Measurements from ENCODE around the gene NAA40.

NAA40 gene

GRCh38 chr11:63912678-63913077, 26.1 kb upstream of the NAA40 start:
- no peak for DNase-seq (ENCODE audit: low read depth in 2 of 2, low spot score in 1 of 2)

- no peak for DNase-seq (ENCODE audit: low read depth in 2 of 2, low spot score in 1 of 2)
These were observed 24.7 kb upstream of the NAA40 start for GRCh38 chr11:63913866-63914830.

GRCh38 chr11:63914896-63915691, 23.7 kb upstream of the NAA40 start:
- DNase-seq (ENCODE audit: low read depth in 2 of 2, low spot score in 1 of 2) = no peak

- no peak for DNase-seq (ENCODE audit: low read depth in 2 of 2, low spot score in 1 of 2)
These were observed 22.6 kb upstream of the NAA40 start for GRCh38 chr11:63915961-63916836.

- DNase-seq (ENCODE audit: low read depth in 2 of 2, low spot score in 1 of 2) = peak in 1 of 2 donors; percentile 26
These were observed 21.7 kb upstream of the NAA40 start, which contains the start of gene RCOR2 for GRCh38 chr11:63916837-63917691. Gene RCOR2, minus strand, starts transcription at chr11:63917164. Its CDS starts 708 bp downstream, at chr11:63916456.

GRCh38 chr11:63917692-63918506, 20.9 kb upstream of the NAA40 start:
- DNase-seq (ENCODE audit: low read depth in 2 of 2, low spot score in 1 of 2) = no peak

GRCh38 chr11:63918507-63919191, 20.2 kb upstream of the NAA40 start:
- DNase-seq (ENCODE audit: low read depth in 2 of 2, low spot score in 1 of 2) = no peak

- no peak for DNase-seq (ENCODE audit: low read depth in 2 of 2, low spot score in 1 of 2)
These were observed 19.3 kb upstream of the NAA40 start for GRCh38 chr11:63919267-63920125.

GRCh38 chr11:63920126-63920938, 18.5 kb upstream of the NAA40 start:
- no peak for DNase-seq (ENCODE audit: low read depth in 2 of 2, low spot score in 1 of 2)

- DNase-seq (ENCODE audit: low read depth in 2 of 2, low spot score in 1 of 2) = no peak
These were observed 17.8 kb upstream of the NAA40 start for GRCh38 chr11:63920939-63921417.

- no peak for DNase-seq (ENCODE audit: low read depth in 2 of 2, low spot score in 1 of 2)
These were observed 16.1 kb upstream of the NAA40 start for GRCh38 chr11:63922673-63923192.

- DNase-seq (ENCODE audit: low read depth in 2 of 2, low spot score in 1 of 2) = no peak
These were observed 15.5 kb upstream of the NAA40 start for GRCh38 chr11:63923319-63923718.

GRCh38 chr11:63929616-63930015, 9.2 kb upstream of the NAA40 start:
- DNase-seq (ENCODE audit: low read depth in 2 of 2, low spot score in 1 of 2) = no peak

- DNase-seq (ENCODE audit: low read depth in 2 of 2, low spot score in 1 of 2) = no peak
These were observed 7.8 kb upstream of the NAA40 start for GRCh38 chr11:63931045-63931444.

GRCh38 chr11:63931876-63932275, 6.9 kb upstream of the NAA40 start:
- DNase-seq (ENCODE audit: low read depth in 2 of 2, low spot score in 1 of 2) = no peak

GRCh38 chr11:63933459-63933858, 5.3 kb upstream of the NAA40 start:
- DNase-seq (ENCODE audit: low read depth in 2 of 2, low spot score in 1 of 2) = no peak

Data from stimulated activated CD8-positive, alpha-beta memory T cell treated with anti-CD3 and anti-CD28 coated beads, Interleukin-4, amount 100 ng/mL, for 4 hours (primary cell).